Measurements from ENCODE around the gene PARD3.
"Not testable (repeated sequence)": the region's sequence is repeated elsewhere in the genome, so short reads cannot be mapped to it uniquely, and the experiment has no call there.

PARD3 gene

GRCh38 chr10:34706147-34706546 is 108.9 kb downstream of the PARD3 start:
- TF ChIP-seq CTCF (IDR thresholded peaks at IDR 0.05; ENCODE audit: insufficient read depth, low read depth, low read length, missing control alignments): no peak

DNA sequence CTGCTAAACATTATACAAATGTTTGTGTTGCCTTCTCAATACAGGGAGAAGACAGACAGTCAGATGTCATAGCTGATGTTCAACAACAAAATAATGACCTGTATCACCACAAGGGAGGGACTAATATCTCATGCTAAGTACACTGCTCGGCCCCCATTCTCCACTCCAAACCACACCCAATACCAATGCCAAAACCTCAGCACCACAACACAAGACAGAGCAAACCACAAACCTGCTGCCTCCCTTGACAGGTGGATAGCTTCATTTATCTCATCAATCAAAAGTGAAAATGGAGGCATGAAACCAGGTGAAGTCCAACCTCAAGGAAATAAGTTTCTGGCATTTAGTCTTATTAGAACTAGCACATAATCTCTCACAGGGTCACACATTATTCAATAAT is 109.5 kb downstream of the PARD3 start:
- DNase-seq (ENCODE audit: low read depth): peak; percentile 42
- no peak overlapping the region for H3K4me3 ChIP-seq (ENCODE audit: low read depth, low read length)
- no peak for TF ChIP-seq CTCF (IDR thresholded peaks at IDR 0.05; ENCODE audit: insufficient read depth, low read depth, low read length, missing control alignments)

More at GRCh38 chr10:34706147-34706546, 108.9 kb downstream of the PARD3 start:
- H3K4me3 ChIP-seq (ENCODE audit: low read depth, low read length): no peak overlapping the region
- DNase-seq (ENCODE audit: low read depth): no peak

- no peak overlapping the region for H3K4me3 ChIP-seq (ENCODE audit: low read depth, low read length)
- no peak for TF ChIP-seq CTCF (IDR thresholded peaks at IDR 0.05; ENCODE audit: insufficient read depth, low read depth, low read length, missing control alignments)
- no peak for DNase-seq (ENCODE audit: low read depth)
These were observed 110.4 kb downstream of the PARD3 start for GRCh38 chr10:34704526-34705184.

DNA sequence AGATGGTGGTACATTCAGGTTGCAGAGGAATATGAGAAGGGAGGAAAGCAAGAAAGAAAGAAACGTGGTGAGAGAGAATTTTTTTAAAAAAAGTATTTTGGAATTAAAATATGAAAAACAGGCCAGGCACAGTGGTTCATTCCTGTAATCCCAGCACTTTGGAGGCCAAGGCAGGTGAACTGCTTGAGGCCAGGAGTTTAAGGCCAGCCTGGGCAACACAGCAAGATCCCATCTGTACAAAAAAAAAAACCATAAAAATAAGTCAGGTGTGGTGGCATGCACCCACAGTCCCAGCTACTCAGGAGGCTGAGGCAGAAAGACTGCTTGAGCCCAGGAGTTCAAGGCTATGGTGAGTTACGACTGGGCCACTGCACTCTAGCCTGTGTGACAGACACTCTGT is 112.1 kb downstream of the PARD3 start:
- H3K4me3 ChIP-seq (ENCODE audit: low read depth, low read length): no peak overlapping the region
- TF ChIP-seq CTCF (IDR thresholded peaks at IDR 0.05; ENCODE audit: insufficient read depth, low read depth, low read length, missing control alignments): no peak
- no peak for DNase-seq (ENCODE audit: low read depth)

DNA sequence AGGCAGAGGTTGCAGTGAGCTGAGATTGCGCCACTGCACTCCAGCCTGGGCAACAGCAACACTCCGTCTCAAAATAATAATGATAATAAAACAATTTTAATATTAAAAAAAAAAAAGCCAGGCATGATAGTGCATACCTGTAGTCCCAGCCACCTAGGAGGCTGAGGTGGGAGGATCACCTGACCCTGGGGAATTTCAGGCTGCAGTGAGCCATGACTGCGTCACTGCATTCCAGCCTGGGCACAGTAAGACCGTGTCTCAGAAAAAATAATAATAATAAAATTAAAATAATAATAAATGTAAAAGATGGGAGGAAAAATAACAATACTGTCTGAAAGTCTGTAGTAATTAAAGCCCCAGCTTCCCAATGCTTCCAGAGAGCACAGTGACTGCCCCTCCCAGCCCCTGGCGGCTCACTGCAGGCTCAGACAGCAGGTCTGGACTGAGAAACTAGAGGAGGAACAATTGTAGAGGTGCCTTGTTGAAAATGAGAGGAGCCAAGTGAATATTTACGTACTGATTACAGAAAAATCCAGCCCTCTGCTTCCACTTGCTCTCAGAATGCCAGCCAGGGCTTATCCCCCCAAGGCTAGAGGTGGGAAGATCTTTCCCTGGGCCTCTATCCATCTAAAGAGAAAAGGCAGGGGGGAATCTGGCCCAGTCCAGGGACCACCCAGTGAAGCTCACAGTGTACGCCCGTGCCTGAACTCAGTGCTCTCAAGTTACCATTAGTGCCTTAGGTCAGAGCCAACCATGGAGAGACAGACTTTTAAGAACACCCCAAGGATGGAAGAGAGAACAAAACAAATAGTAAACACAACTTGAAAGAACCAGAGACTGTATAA is 112.8 kb downstream of the PARD3 start:
- no peak for DNase-seq (ENCODE audit: low read depth)
- no peak overlapping the region for H3K4me3 ChIP-seq (ENCODE audit: low read depth, low read length)
- TF ChIP-seq CTCF (IDR thresholded peaks at IDR 0.05; ENCODE audit: insufficient read depth, low read depth, low read length, missing control alignments): no peak

GRCh38 chr10:34701194-34701593 is 113.9 kb downstream of the PARD3 start:
- H3K4me3 ChIP-seq (ENCODE audit: low read depth, low read length): no peak overlapping the region
- no peak for TF ChIP-seq CTCF (IDR thresholded peaks at IDR 0.05; ENCODE audit: insufficient read depth, low read depth, low read length, missing control alignments)
- DNase-seq (ENCODE audit: low read depth): no peak

DNA sequence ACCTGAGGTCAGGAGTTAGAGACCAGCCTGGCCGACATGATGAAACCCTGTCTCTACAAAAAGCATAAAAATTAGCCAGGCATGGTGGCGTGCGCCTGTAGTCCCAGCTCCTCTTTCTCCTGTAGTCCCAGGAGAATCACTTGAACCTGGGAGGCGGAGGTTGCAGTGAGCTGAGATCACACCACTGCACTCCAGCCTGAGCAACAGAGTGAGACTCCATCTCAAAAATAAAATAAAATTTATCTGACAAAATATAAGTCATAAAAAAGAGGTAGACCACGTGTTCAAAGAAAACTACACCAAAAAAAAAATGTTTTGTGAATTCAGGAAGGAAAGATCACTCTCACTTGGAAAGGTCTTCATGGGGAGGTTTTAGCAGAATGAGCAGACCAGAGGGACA is 114.3 kb downstream of the PARD3 start:
- DNase-seq (ENCODE audit: low read depth); H3K4me3 ChIP-seq (ENCODE audit: low read depth, low read length): not testable (repeated sequence)
